CD14-positive monocyte (primary cell): ENCODE results near the gene TLCD3A. TPM values are rescaled to one million over a fixed set of nuclear protein-coding genes. Genes with fewer than 3 reads are reported as not detected.

Experiments used
- DNase-seq, 3 donors: peaks; one replicate each; pipeline ENCODE4 v3.0.0-alpha.2; 2011 to 2022
- H2AFZ ChIP-seq: 2 replicates; pipeline ENCODE4 v1.6.0; 2012; ENCODE audit warnings: mild to moderate bottlenecking, low read depth, low read length, inconsistent platforms; ENCODE audit not compliant: insufficient read depth, poor library complexity, severe bottlenecking
- H3K27ac ChIP-seq, 2 donors: 1 replicate in 1 of 2; 2 replicates in 1 of 2; pipeline ENCODE4 v1.5.1; 2012 to 2013; ENCODE audit warnings: low read length in 2 of 2, control low read depth in 1 of 2, inconsistent platforms in 1 of 2, low read depth in 1 of 2, mild to moderate bottlenecking in 1 of 2
- H3K27me3 ChIP-seq, 2 donors: one replicate each; pipeline versions ENCODE4 v1.6.0 to v1.6.1; 2011 to 2013; ENCODE audit warnings: low read length in 2 of 2; ENCODE audit not compliant: control insufficient read depth in 2 of 2, insufficient read depth in 2 of 2
- H3K36me3 ChIP-seq, 2 donors: replicated peaks in 1 of 2; 1 replicate in 1 of 2; 2 replicates in 1 of 2; pipeline versions ENCODE4 v1.5.1 to v1.6.1; 2012 to 2013; ENCODE audit warnings: low read length in 2 of 2, control low read depth in 1 of 2, inconsistent platforms in 1 of 2, mild to moderate bottlenecking in 1 of 2; ENCODE audit not compliant: insufficient read depth in 2 of 2, control insufficient read depth in 1 of 2
- H3K4me1 ChIP-seq, 2 donors: 1 replicate in 1 of 2; 2 replicates in 1 of 2; pipeline versions ENCODE4 v1.5.1 to v1.6.1; 2012 to 2013; ENCODE audit warnings: low read length in 2 of 2, control low read depth in 1 of 2, inconsistent platforms in 1 of 2, mild to moderate bottlenecking in 1 of 2, moderate library complexity in 1 of 2; ENCODE audit not compliant: insufficient read depth in 2 of 2, control insufficient read depth in 1 of 2
- H3K4me2 ChIP-seq: replicated peaks from 2 replicates; pipeline ENCODE3; 2012; ENCODE audit warnings: low read length, moderate library complexity, mild to moderate bottlenecking; ENCODE audit not compliant: poor library complexity, severe bottlenecking; ENCODE audit errors: extremely low read depth
- H3K4me3 ChIP-seq, 3 experiments: fragments of 200-600 bp in 1 of 3; sonication (generic) in 1 of 3; replicated peaks in 1 of 3; 1 replicate in 2 of 3; 2 replicates in 1 of 3; pipeline ENCODE4 v1.5.1; 2011 to 2013; ENCODE audit warnings: low read length in 3 of 3, mild to moderate bottlenecking in 3 of 3, control low read depth in 2 of 3, low read depth in 2 of 3, inconsistent platforms in 1 of 3, moderate library complexity in 1 of 3
- H3K79me2 ChIP-seq: 2 replicates; pipeline ENCODE4 v1.6.0; 2012; ENCODE audit warnings: mild to moderate bottlenecking, control low read depth, inconsistent platforms, low read length, moderate library complexity; ENCODE audit not compliant: insufficient read depth
- H3K9ac ChIP-seq: 2 replicates; pipeline ENCODE4 v1.6.0; 2017; ENCODE audit warnings: low read length, mild to moderate bottlenecking; ENCODE audit not compliant: insufficient read depth, poor library complexity, severe bottlenecking
- H3K9me3 ChIP-seq, 2 donors: replicated peaks in 1 of 2; 1 replicate in 1 of 2; 2 replicates in 1 of 2; pipeline versions ENCODE4 v1.5.1 to v1.6.1; 2012 to 2013; ENCODE audit warnings: low read length in 2 of 2, control low read depth in 1 of 2; ENCODE audit not compliant: control insufficient read depth in 1 of 2, insufficient read depth in 1 of 2
- H4K20me1 ChIP-seq: 2 replicates; pipeline ENCODE4 v1.6.0; 2012; ENCODE audit warnings: mild to moderate bottlenecking, low read length, control low read depth, moderate library complexity; ENCODE audit not compliant: insufficient read depth
- H3K27ac Mint-ChIP-seq, 7 donors: one replicate each; pipeline ENCODE4 v1.8.0; 2020; ENCODE audit warnings: mild to moderate bottlenecking in 7 of 7, mixed read lengths in 7 of 7, moderate library complexity in 6 of 7, inconsistent platforms in 2 of 7
- H3K27me3 Mint-ChIP-seq, 3 donors: one replicate each; pipeline ENCODE4 v1.8.0; 2021 to 2022; ENCODE audit warnings: low read depth in 3 of 3, mild to moderate bottlenecking in 3 of 3, mixed read lengths in 3 of 3, moderate library complexity in 3 of 3, inconsistent platforms in 1 of 3
- H3K36me3 Mint-ChIP-seq, 2 donors: one replicate each; pipeline ENCODE4 v1.8.0; 2020; ENCODE audit warnings: mixed read lengths in 2 of 2, inconsistent platforms in 1 of 2, mild to moderate bottlenecking in 1 of 2
- H3K4me1 Mint-ChIP-seq: one replicate; pipeline ENCODE4 v1.8.0; 2020; ENCODE audit warnings: mild to moderate bottlenecking, mixed read lengths
- H3K4me3 Mint-ChIP-seq, 2 donors: one replicate each; pipeline ENCODE4 v1.8.0; 2020; ENCODE audit warnings: mild to moderate bottlenecking in 2 of 2, mixed read lengths in 2 of 2, moderate library complexity in 1 of 2
- H3K9me3 Mint-ChIP-seq, 7 donors: one replicate each; pipeline ENCODE4 v1.8.0; 2020 to 2022; ENCODE audit warnings: mixed read lengths in 7 of 7, mild to moderate bottlenecking in 6 of 7, moderate library complexity in 6 of 7, inconsistent platforms in 2 of 7
- CTCF ChIP-seq: fragments of 200-600 bp; IDR thresholded peaks from one replicate; pipeline ENCODE4 v1.8.0; 2022; ENCODE audit warnings: antibody characterized with exemption, mild to moderate bottlenecking
- WGBS: methylation state at CpG from one replicate; pipeline ENCODE4 v1.1.5; 2013; ENCODE audit warnings: missing lambda C conversion rate; ENCODE audit not compliant: insufficient coverage; 5-methylcytosine and 5-hydroxymethylcytosine counted together
- intact Hi-C, 2 donors: fragments of 100-400 bp; cut with micrococcal nuclease; formaldehyde crosslinking; loops; one replicate each; pipeline versions ENCODE4 v1.15.0 to v1.15.1; 2023
- polyA plus RNA-seq, 3 donors: library from polyadenylated mRNA; depleted of rRNA in 1 of 3; unstranded in 2 of 3; stranded (reverse) in 1 of 3; fragments of 300-500 nt in 2 of 3; fragments of >200 nt in 1 of 3; fragmentation: Illumina TruSeq in 2 of 3; gene quantifications; 1 replicate in 2 of 3; 2 replicates in 1 of 3; pipeline ENCODE4 v1.2.3, GENCODE V29; 2012 to 2021

The TLCD3A gene
- polyA plus RNA-seq, 3 donors = 0.09 to 1.8 (median 0.13) TPM

- Mint-ChIP-seq H3K4me1 (peaks cover 12% of the 10 kb centered on the region), H3K36me3 (peaks cover 53 to 57% of the 10 kb centered on the region in 2 donors), H3K4me3 (no peak overlapping the region), H3K27me3 (peaks cover 0 to 2% (median 0%) of the 10 kb centered on the region in 3 donors), H3K27ac (peak overlapping the region in 1 of 7 donors; percentile 7), H3K9me3 (no peaks in the 10 kb centered on the region)
- H3K27me3 ChIP-seq = no peaks in the 10 kb centered on the region
- 100% methylated on average over 7 of the region's 11 CpGs for WGBS
- no peak for TF ChIP-seq CTCF
- H4K20me1 ChIP-seq = no peaks in the 10 kb centered on the region
- no peak overlapping the region for H3K4me2 ChIP-seq
- no peak overlapping the region for H3K4me3 ChIP-seq
- peaks cover 49 to 57% of the 10 kb centered on the region in 2 donors for H3K36me3 ChIP-seq
- H3K4me1 ChIP-seq = peaks cover 13 to 18% of the 10 kb centered on the region in 2 donors
- peaks cover 39% of the 10 kb centered on the region for H3K79me2 ChIP-seq
- H2AFZ ChIP-seq = no peak overlapping the region
- H3K27ac ChIP-seq = no peak overlapping the region
- intact Hi-C loops = no loop called here
- no peak for DNase-seq
- H3K9me3 ChIP-seq = no peaks in the 10 kb centered on the region
- no peak overlapping the region for H3K9ac ChIP-seq
Measured at GRCh38 chr17:778096-778495, 45.7 kb downstream of the TLCD3A start.

DNA sequence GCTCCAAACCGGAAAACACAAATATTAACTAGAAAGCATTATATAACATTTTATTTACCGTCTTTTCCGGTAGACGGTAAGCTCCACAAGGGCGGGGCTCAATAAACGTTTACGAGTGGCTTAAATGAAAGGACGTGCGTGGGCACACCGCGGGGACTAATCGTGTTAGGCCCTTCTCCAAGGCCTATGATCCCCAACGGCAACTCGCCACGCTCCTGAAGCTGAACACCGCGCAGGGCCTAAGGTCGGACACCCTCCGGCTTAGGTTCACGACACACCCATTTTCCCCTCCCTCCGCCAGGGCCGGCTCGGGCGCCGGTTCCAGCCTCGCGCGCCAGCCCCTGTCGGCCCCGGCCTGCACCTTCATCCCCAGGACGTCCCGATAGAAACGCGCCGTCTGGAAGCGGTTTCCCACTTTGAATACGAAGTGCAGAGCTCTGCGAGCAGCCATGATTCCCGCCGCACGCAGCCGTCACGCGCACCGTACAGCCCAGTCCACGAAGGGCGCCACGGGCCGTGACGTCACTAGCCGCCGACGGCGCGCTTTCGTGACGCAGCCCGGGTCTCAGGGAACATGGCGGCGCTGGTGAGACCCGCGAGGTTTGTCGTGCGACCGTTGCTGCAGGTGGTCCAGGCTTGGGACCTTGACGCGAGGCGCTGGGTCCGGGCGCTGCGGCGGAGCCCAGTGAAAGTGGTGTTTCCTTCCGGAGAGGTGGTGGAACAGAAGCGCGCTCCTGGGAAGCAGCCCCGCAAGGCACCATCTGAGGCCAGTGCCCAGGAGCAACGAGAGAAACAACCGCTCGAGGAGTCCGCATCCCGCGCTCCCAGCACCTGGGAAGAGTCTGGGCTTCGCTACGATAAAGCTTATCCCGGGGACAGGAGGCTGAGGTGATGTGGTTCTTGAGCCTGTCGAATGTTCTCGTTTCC lies 49.7 kb downstream of the TLCD3A start, which contains the start of the genes GLOD4 and MRM3:
GLOD4 (minus strand) TSS at position 476 of the 927 bp plus-strand sequence; CDS start at position 451, 25 bp downstream.
MRM3 (plus strand) TSS at position 549 of the 927 bp plus-strand sequence; CDS start at position 575, 26 bp downstream.
- H3K36me3 ChIP-seq = peaks cover 17 to 38% of the 10 kb centered on the region in 2 donors
- H3K9ac ChIP-seq = peak within 1 kb of the TSS; percentile 91
- peak within 1 kb of the TSS; percentile 87 for H3K4me2 ChIP-seq
- H3K9me3 ChIP-seq = no peaks in the 10 kb centered on the region
- no peak for TF ChIP-seq CTCF
- H3K27me3 ChIP-seq = no peaks in the 10 kb centered on the region
- H3K79me2 ChIP-seq = peaks cover 52% of the 10 kb centered on the region
- peaks cover 17 to 24% of the 10 kb centered on the region in 2 donors for H3K4me1 ChIP-seq
- Mint-ChIP-seq H3K9me3 (no peaks in the 10 kb centered on the region), H3K27me3 (peaks cover 0 to 2% (median 1%) of the 10 kb centered on the region in 3 donors), H3K4me3 (peak within 1 kb of the TSS; percentile 94 to 98), H3K36me3 (peaks cover 31 to 38% of the 10 kb centered on the region in 2 donors), H3K4me1 (peaks cover 16% of the 10 kb centered on the region), H3K27ac (peak within 1 kb of the TSS; percentile 92 to 99 (median 96))
- peak within 1 kb of the TSS; percentile 94 for H2AFZ ChIP-seq
- no peaks in the 10 kb centered on the region for H4K20me1 ChIP-seq
- DNase-seq = peak; percentile 90 to 93 (median 92)
- intact Hi-C loops = loop anchor here (1.0 to 5.0 kb wide), 3 partner anchors 195 to 215 kb away; partner anchors contain the start of genes TIMM22 (in 2 of the 2) and NXN (in 1 of the 2)
- peak within 1 kb of the TSS; percentile 51 to 97 for H3K27ac ChIP-seq
- peak within 1 kb of the TSS; percentile 81 to 98 (median 86) for H3K4me3 ChIP-seq
- WGBS = under 1% methylated on average over 80 of the region's 87 CpGs
